Measurements from ENCODE around the gene ALOXE3.
A peak's percentile ranks its signal among the peaks of the same experiment; 100 is the strongest.
"Not testable (repeated sequence)": the region's sequence is repeated elsewhere in the genome, so short reads cannot be mapped to it uniquely, and the experiment has no call there.

The ALOXE3 gene

DNA sequence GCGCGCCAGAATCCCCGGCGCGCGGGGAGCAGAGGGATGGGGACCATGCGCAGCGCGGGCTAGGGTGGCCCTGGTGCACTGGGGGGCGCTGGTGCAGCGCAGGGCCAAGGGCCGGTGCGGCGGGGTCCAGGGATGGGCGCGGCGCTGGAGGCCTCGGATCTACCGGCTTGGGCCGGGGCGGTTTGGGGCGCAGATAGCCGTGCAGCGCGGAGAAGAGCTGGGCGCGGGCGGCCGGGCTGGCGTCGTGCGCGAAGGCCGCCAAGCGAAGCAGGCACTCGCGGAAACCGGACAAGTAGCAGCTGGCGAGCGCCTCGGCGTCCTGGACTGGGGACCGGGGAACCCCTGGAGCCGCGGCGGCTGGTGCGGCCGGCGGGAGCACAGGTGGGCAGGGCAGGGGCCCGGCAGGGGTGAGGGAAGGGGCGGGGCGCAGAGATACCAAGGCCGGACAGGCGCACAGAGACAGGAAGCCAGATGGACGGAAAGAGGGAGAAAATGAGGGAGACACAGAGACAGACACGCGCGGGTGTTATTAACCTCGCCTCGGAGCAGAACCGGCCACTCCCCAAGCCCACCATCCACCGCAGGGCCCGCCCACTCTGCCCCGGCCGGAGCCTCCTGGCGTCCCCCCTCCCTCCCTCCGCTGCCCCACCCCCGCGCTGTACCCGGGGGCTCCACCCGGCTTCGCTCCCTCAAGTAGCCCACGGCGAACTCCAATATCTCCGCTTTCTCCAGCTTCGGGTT lies 3.5 kb upstream of the ALOXE3 start:
- DNase-seq (ENCODE audit: low read depth) = no peak

- DNase-seq (ENCODE audit: low read depth) = no peak
Observed at GRCh38 chr17:8121407-8121680, 3.0 kb upstream of the ALOXE3 start.

DNA sequence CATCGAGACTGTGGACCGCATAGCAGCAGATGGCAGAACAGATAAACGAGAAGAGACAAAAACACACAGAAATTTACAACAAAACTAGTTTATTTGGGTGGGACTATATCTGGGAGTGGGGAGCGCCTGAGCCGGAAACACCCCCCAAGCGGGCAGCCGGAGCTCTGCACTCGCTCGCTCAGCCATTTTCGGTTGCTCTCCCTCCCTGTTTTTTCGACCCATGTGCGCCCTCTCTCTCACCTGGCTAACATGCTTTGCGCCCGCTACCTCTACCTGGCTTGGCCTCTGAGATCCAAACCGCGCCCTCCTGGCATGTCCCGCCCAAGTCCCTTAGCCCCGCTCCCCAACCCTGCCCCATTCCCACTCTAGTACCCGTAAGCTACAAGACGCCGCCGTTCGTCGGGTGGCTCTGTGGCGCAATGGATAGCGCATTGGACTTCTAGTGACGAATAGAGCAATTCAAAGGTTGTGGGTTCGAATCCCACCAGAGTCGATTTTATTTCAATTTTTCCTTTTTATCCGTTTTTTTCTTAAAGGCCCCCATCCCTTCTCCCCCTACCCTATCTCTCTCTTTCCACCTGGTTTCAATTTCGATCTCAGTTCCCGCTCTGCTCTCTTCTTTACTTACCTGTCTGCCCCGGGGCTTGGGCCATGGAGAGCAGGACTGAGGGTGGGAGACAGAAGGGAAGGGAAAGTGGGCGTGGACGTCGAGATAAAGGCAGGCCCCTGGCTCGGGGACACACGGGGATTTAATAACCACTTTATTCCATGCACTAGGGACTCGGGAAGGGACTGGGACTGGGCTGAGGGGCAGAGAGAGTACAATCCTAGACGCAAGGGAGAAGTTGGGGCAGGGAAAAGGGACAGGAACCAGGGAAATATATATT lies 2.4 kb upstream of the ALOXE3 start:
- DNase-seq (ENCODE audit: low read depth) = peak; percentile 67

DNA sequence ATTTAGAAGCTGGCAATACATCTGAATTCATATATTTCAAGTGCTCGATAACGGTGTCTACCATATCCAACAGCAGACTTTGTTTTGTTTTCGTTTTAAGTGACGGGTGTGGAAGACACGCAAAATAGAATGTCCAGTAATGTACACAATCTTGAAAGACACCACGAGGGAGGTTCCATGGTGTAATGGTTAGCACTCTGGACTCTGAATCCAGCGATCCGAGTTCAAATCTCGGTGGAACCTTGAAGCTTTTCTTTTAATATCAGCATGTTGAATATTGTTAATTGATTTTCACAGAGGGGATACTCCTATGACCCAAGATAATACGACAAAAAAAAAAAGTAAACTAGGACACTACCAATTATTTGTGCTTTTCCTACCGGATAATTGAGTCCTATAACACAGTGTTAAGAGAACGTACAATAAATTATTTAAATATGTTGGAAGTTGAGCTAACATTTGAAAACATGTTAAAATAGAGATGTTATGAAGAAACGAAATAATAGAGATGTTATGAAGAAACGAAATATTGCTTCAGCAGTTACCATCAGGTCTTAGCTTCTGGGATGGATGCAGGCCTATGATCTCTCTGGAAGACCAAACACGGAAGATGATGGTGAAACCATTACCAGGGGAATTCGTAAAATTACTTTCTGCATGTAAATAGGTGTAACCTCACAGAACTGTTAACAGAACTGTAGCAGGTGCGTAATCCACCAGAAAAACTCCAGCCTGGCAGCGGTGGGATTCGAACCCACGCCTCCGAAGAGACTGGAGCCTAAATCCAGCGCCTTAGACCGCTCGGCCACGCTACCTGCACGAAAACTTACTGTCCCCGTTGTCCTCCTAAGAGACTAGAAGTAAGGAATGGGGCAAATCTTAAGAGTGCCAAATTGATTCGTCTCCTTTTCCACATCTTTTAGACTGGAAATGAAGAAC lies 1.5 kb upstream of the ALOXE3 start:
- DNase-seq (ENCODE audit: low read depth) = peak; percentile 78

GRCh38 chr17:8118769-8119580 lies 661 bp upstream of the ALOXE3 start:
- peak; percentile 79 for DNase-seq (ENCODE audit: low read depth)

DNA sequence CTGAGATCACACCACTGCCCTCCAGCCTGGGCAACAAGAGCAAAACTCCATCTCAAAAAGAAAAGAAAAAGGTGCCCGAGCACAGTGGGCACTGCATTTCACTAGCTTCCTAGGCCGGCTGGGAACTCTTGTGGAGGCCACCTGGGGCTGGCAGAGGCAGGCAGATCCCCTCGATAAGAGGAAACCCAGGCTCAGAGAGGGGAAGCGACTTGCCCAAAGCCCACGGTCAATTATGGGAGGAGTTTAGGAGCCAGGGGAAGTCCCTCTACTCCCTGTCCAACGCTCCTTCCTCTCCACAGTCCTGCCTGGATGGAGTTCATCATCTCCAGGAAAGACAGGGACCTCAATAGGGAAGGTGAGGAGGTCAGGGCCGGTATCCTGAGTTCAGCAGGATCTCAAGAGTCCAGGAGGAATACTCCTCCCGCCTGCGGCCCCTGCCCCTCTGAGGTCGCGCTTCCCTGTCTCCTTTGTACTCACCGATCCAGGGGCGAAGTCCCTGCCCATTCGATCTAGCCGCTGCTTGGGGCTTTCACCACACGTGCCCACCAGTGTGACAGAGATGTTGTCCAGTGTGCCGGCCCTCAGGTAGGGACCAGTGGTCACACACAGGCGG lies 841 bp downstream of the ALOXE3 start:
- no peak for DNase-seq (ENCODE audit: low read depth)

- no peak for DNase-seq (ENCODE audit: low read depth)
Observed at GRCh38 chr17:8116776-8117175, 1.5 kb downstream of the ALOXE3 start.

- no peak for DNase-seq (ENCODE audit: low read depth)
Observed at GRCh38 chr17:8110907-8111306, 7.4 kb downstream of the ALOXE3 start.

- no peak for DNase-seq (ENCODE audit: low read depth)
Observed at GRCh38 chr17:8110456-8110804, 7.9 kb downstream of the ALOXE3 start.

- DNase-seq (ENCODE audit: low read depth) = peak; percentile 72
Observed at GRCh38 chr17:8109661-8110455, 8.5 kb downstream of the ALOXE3 start.

- no peak for DNase-seq (ENCODE audit: low read depth)
Observed at GRCh38 chr17:8108972-8109660, 9.2 kb downstream of the ALOXE3 start.

DNA sequence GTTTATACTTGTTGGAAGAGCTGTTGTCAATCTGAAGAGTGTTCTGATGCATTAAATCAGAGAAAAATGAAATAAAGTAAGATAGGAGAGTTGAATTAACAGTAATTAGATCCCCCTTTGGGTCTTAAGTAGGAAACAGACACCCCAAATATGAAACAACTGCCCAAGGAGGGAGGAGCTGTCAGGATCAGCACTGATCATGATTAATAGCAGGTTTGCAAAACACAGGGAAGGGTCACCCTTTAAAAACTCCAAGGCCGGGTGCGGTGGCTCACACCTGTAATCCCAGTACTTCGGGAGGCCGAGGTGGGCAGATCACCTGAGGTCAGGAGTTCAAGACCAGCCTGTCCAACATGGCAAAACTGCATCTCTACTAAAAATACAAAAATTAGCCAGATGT lies 11.3 kb downstream of the ALOXE3 start:
- not testable (repeated sequence) for DNase-seq (ENCODE audit: low read depth)

GRCh38 chr17:8105957-8106398 lies 12.3 kb downstream of the ALOXE3 start:
- DNase-seq (ENCODE audit: low read depth) = no peak

GRCh38 chr17:8104911-8105310 lies 13.4 kb downstream of the ALOXE3 start:
- no peak for DNase-seq (ENCODE audit: low read depth)

DNA sequence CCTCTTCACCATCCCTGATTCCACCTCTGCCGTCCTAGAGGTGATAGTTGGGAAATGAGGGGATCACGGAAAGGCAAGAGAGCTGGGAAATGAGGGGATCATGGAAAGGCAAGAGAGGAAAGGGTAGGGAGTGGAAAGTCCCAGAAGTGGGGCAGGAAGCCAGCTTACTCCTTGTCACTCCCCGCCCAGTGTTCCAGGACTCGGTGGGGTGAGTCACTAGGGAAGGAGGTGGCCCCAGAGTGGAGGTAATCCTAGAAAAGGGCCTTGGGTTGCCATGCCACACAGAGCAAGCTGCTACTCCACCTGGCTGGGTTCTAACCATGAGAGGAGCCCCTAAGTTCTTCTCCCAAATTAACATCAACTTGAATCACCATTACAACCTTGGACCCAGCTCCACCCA lies 14.8 kb downstream of the ALOXE3 start:
- DNase-seq (ENCODE audit: low read depth) = no peak

DNA sequence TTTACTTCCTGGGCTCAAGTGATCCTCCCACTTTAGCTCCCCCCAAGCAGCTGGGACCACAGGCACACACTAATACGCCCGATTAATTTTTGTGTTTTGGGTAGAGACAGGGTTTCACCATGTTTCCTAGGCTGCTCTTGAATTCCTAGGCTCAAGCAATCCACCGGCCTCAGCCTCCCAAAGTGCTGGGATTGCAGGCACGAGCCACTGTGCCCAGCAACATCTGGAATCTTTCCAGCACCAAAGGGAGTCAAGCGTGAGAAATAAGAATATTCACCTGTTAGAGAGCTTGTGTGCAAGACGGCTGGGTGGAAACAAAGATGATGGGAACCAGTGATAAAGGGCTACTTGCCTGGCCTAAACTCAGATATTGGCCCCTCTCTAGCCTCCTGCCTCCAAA lies 16.6 kb downstream of the ALOXE3 start:
- no peak for DNase-seq (ENCODE audit: low read depth)

DNA sequence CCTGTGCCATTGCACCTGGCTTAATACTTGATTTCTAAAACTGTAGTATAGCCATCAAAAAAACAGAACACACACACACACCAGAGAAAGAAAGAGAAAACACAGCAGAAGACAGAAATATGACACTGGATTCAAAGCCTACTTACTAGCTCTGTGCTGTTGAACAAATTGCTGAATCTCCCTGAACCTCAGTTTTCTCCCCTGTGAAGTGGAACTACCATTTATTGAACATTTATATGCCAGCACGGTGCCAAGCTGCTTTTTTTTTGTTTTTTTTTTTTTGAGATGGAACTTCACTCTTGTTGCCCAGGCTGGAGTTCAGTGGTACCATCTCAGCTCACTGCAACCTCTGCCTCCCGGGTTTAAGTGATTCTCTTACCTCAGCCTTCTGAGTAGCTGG lies 17.6 kb downstream of the ALOXE3 start:
- DNase-seq (ENCODE audit: low read depth) = no peak

DNA sequence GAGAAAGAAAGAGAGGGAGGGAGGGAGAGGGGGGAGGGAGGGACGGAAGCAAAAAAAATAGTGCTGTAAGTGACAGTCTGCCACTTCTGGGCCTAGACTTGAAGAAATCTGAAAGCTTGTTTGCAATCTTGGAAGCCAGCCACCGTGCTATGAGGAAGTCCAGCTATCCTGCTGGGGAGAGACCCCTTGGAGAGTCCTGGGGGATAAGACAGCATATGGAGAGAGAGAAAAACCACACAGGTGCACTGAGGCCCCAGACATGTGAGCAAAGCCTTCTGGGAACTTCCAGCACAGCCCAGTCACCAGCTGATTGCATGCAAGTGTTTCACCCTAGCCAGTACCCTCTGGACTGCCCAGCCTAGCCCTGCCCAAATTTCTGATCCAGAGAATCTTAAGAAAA lies 18.2 kb downstream of the ALOXE3 start:
- no peak for DNase-seq (ENCODE audit: low read depth)

- DNase-seq (ENCODE audit: low read depth) = no peak
Observed at GRCh38 chr17:8096541-8096940, 21.8 kb downstream of the ALOXE3 start.

DNA sequence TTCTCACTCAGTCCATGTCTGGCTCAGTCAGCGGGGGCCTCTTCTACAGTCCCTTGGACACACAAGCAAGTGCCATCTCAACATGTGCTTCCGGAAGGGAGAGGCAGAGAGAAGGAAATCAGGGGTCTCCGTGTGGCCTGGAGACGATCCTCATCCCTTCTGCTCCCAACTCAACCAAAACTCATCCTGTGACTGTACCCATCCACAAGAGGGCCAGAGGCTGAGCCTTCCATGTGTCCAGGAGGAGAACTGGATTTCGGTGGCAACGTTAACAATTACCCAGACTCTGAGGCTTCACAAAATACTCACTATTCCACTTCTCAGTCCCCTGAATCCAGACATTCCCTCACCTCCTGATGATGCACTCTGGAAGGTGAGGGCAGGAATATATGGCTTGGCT lies 23.0 kb downstream of the ALOXE3 start:
- no peak for DNase-seq (ENCODE audit: low read depth)

Measured in stimulated activated CD4-positive, alpha-beta T cell treated with anti-CD3 and anti-CD28 coated beads, Interleukin-2, amount 100 ng/mL, for 4 hours (primary cell).